ENCODE results near the gene NDUFAF8.

The NDUFAF8 gene

GRCh38 chr17:81238815-81239713, at the start of gene NDUFAF8, which contains the start of gene TEPSIN:
TSS of gene NDUFAF8 (plus strand) at chr17:81239318. CDS start at chr17:81239364, 46 bp downstream.
TSS of gene TEPSIN (minus strand) at chr17:81239055. CDS start at chr17:81239033, 22 bp downstream.
- peak within 1 kb of the TSS; percentile 93 for H3K27ac ChIP-seq
- TF ChIP-seq CTCF (conservative IDR thresholded peaks at IDR 0.05) = no peak

GRCh38 chr17:81189670-81190530, 49.2 kb upstream of the NDUFAF8 start:
- TF ChIP-seq CTCF (conservative IDR thresholded peaks at IDR 0.05) = peak; percentile 70

DNA sequence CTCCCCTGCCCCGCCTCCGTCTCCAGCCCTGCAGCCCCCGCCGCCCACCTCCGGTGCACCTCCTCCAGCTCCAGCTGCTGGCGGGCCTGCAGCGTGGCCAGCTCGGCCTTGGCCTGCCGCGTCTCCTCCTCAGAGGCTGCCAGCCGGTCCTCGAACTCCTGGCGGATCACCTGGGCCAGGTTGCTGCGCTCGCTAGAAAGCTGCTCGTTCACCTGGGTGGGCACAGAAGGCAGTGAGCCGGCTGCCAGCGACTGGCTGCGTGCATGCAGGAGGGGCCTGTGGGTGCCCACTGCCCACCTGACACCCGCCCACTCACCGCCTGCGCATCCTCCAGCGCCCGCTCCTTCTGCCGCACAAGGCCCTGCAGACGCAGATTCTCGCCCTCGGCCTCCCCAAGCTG, 48.5 kb upstream of the NDUFAF8 start:
- no peak overlapping the region for H3K27ac ChIP-seq
- no peak for TF ChIP-seq CTCF (conservative IDR thresholded peaks at IDR 0.05)

More at GRCh38 chr17:81189670-81190530, 49.2 kb upstream of the NDUFAF8 start:
- H3K27ac ChIP-seq = no peak overlapping the region

DNA sequence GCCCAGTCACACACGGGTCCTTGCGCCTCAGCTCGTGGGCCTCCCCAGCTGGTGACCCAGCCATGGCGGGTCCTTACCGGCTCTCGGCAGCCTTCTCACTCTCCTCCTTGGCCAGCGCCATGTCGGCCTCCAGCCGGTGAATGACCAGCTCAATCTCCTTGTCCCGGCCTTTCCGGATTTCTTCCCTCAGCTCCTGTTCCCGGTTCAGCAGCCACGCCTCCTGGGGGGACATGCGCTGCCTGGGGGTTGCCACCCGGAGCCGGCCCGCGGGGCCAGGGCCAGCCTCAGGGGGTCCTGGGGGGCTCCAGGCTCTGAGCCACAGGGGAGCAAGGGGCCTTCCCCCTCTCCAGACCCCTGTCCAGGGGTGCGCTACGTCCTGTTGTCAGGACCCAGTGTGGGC, 48.0 kb upstream of the NDUFAF8 start:
- no peak for TF ChIP-seq CTCF (conservative IDR thresholded peaks at IDR 0.05)
- no peak overlapping the region for H3K27ac ChIP-seq

DNA sequence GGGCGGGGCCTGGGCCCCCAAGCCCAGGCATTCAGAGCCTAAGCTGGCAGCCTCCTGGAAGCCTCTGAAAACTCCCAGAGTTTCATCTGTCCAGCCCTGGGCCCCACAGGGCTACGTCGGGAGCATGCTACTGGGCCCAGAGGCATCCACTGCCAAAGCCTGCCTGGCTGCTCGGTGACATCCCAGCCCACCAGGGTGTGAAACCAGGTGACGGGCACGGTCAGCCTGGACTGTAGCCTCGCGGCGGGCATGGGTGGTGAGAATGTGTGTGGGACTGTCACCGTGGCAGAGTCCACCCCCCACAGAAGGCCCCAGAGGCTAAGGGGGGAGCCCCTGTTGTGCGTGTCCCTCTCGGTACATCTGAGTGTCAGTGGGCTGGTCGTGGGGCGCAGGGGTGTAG, 47.5 kb upstream of the NDUFAF8 start:
- H3K27ac ChIP-seq = no peak overlapping the region
- no peak for TF ChIP-seq CTCF (conservative IDR thresholded peaks at IDR 0.05)

GRCh38 chr17:81192386-81193050, 46.6 kb upstream of the NDUFAF8 start:
- H3K27ac ChIP-seq = no peak overlapping the region
- TF ChIP-seq CTCF (conservative IDR thresholded peaks at IDR 0.05) = no peak

Measured in VCaP (cell line).